UCSD-AML1 (cell line): Measurements from ENCODE around the gene PXT1.

ENCODE experiments used
- DNase-seq: peaks from one replicate; lab custom pipeline; 2025; ENCODE audit not compliant: unreplicated experiment; lab: John Stamatoyannopoulos, UW

The PXT1 gene

DNA sequence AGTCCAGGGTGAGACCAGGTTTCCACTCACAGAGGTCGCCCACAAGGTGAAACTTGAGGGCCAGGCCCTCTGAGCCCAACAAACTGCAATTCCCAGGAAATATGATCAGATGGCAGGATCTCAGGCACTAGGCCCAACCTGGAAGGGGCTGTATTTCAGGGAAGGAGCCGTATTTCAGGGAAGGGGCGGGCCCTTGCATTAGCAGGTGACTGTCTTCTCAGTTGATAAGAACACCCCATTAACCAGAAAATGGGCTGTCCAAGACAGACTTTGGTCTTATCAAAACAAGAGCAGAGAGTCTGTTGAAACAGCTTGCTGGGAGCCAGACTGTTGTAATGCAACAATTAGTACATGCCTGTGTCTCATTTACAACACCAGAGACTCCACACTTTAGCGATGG is 95.0 kb downstream of the PXT1 start:
- DNase-seq, result no peak

DNA sequence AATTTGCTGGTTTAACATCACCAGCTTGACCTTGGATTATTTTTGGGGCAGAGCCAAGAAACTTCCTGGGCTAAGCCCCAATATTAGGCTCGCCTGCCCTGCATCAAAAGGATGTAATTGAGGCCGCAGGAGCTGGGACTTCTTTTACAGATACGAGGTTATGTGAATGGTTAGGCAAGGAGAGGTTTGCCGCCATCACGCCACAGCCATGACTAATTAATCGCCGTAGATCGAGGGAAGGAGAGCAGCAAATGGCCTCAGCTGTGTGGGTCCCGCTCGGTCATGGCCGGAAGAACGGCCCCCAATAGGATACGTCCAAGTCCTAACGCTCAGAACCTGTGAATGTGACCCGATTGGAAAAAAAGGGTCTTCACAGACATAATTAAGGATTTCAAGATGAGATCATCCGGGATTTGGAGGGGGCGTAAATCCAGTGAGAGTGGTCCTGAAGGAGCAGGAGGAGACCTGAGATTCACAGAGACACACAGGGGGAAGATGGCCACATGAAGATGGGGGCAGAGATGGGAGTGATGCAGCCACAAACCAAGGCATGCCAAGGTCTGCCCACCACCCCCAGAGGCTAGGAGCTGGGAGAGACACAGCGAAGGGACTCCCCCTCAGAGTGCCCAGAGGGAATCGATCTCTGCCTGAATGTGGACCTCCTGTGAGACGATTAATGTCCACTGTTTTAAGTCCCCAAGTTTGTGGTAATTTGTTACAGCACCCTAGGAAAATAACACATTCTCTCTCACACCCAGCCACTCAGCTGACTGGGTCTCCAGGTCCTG is 96.0 kb downstream of the PXT1 start:
- no peak for DNase-seq

DNA sequence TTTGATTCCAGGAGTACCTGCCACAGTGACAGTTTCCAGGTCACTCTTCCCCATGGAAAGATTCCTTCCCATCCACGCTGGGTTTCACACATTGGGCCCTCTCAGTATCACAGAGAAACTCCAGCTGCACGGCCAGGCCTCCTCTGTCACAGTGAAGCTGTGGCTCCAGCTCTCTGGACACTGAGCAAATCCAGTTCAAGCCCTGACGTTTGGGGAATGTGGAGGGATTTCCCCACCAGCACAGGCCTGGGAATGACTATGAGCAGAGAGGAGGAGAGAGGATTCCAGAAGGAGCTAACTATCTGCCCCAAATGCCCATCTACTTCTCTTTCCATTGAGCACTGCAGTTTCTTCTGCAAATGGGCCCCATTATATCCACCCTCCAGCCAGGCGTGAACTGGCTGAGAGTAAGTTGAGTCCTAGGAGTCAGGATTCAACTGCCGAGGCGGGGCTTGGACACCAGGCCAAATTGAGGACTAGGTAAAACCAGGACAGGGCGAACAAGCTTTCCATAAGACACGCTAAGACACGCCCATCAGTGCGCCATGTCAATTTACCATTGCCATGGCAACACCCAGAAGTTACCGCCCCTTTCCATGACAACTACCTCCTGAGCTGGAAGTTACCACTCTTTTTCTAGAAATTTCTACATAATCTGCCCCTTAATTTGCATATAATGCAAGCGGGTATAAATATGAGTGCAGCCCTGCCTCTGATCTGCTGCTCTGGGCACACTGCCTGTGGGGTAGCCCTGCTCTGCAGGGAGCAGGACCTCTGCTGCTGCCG is 96.8 kb downstream of the PXT1 start:
- no peak for DNase-seq

DNA sequence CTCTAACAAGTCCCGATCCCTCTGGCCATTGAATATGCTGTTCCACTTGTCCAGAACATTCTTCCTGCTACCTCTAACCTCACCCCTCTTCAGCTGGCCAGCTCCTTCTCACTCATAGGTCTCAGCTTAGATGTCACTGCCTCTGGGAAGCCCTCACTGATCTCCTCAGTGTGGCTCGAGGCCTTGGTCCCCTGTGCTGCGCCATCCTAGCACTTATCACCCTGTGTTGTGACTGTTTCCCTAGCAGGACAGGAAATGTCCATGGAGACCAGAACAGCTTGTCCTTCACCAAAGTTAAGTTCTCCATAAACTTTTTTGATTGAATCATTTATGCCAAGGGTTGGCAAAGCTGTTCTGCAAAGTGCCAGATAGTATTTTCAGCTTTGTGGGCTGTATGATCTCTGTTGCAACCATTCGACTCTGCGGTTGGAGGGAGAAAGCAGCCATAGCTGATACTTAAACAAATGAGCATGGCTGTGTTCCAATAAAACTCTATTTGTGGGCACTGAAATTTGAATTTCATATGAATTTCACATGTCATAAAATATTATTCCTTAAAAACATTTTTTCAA is 99.5 kb downstream of the PXT1 start:
- no peak for DNase-seq

DNA sequence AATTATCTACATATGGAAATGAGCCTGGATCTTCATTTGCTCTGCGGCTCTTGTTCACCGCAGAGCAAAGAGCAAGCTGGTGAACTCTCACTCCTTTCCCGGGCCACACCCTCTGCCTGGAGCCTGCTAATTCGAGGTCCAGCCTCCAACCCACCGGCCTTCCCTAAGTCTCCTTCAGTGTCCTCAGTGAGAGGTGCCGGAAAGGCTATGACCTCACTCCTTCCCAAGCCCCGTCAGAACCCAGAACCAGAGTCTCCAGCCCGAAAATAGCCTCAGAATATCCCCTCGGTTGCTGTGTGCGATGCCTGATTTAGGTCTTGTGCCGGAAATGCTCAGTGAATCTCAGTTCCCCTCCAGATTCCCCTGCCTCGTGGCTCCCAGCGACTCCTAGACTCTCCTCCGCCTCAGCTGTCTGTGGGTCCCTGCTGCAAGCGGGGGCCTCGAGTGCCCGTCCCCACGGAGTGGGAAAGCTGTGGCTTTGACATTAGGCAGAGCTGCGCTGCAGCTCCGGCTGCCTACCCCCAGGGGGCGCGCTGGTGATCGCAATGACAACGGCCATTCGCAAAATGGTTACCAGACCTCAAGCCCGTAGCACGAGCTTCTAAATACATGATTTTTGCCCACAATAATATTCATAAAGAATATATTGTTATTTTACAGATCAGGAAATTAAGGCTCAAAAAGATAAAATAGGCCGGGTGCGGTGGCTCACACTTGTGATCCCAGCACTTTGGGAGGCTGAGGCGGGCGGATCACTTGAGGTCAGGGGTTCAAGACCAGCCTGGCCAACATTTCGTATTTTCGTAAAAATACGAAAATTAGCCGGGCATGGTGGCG is 101.8 kb downstream of the PXT1 start:
- DNase-seq, result peak; percentile 60
